ENCODE measurements around the gene ALK. TPM values are rescaled to one million over a fixed set of nuclear protein-coding genes. Genes with fewer than 3 reads are reported as not detected.
"Not testable (repeated sequence)": the region's sequence is repeated elsewhere in the genome, so short reads cannot be mapped to it uniquely, and the experiment has no call there.

The ALK gene
- total RNA-seq, 1 donor from 2014 or later: not detected

- DNase-seq (ENCODE audit: low spot score): no peak
- H3K27me3 Mint-ChIP-seq (ENCODE audit: insufficient read depth): peaks cover 3% of the 10 kb centered on the region
- intact Hi-C loops (cut with micrococcal nuclease): no loop called here
- H3K9me3 Mint-ChIP-seq: no peaks in the 10 kb centered on the region
- no peaks in the 10 kb centered on the region for H3K4me1 Mint-ChIP-seq (ENCODE audit: low read depth)
- no peak overlapping the region for H3K4me3 Mint-ChIP-seq
- no peaks in the 10 kb centered on the region for H3K36me3 Mint-ChIP-seq (ENCODE audit: low read depth)
- H3K27ac Mint-ChIP-seq: no peak overlapping the region
These were observed 652.2 kb downstream of the ALK start for GRCh38 chr2:29269095-29269764.

GRCh38 chr2:29267720-29268119 is 653.7 kb downstream of the ALK start:
- no peaks in the 10 kb centered on the region for H3K36me3 Mint-ChIP-seq (ENCODE audit: low read depth)
- H3K27ac Mint-ChIP-seq: no peak overlapping the region
- no peaks in the 10 kb centered on the region for H3K9me3 Mint-ChIP-seq
- no peak overlapping the region for H3K4me3 Mint-ChIP-seq
- no peaks in the 10 kb centered on the region for H3K4me1 Mint-ChIP-seq (ENCODE audit: low read depth)
- peaks cover 3% of the 10 kb centered on the region for H3K27me3 Mint-ChIP-seq (ENCODE audit: insufficient read depth)
- no peak for DNase-seq (ENCODE audit: low spot score)
- intact Hi-C loops (cut with micrococcal nuclease): no loop called here

GRCh38 chr2:29263886-29264285 is 657.5 kb downstream of the ALK start:
- Mint-ChIP-seq H3K36me3 (ENCODE audit: low read depth) (no peaks in the 10 kb centered on the region), H3K4me1 (ENCODE audit: low read depth) (no peaks in the 10 kb centered on the region), H3K27ac (no peak overlapping the region), H3K9me3 (no peaks in the 10 kb centered on the region), H3K4me3 (no peak overlapping the region), H3K27me3 (ENCODE audit: insufficient read depth) (peaks cover 13% of the 10 kb centered on the region)
- no peak for DNase-seq (ENCODE audit: low spot score)
- intact Hi-C loops (cut with micrococcal nuclease): no loop called here

- no peak overlapping the region for H3K4me3 Mint-ChIP-seq
- H3K9me3 Mint-ChIP-seq: no peaks in the 10 kb centered on the region
- DNase-seq (ENCODE audit: low spot score): no peak
- H3K27ac Mint-ChIP-seq: no peak overlapping the region
- peaks cover 17% of the 10 kb centered on the region for H3K27me3 Mint-ChIP-seq (ENCODE audit: insufficient read depth)
- no peaks in the 10 kb centered on the region for H3K36me3 Mint-ChIP-seq (ENCODE audit: low read depth)
- intact Hi-C loops (cut with micrococcal nuclease): no loop called here
- no peaks in the 10 kb centered on the region for H3K4me1 Mint-ChIP-seq (ENCODE audit: low read depth)
These were observed 658.6 kb downstream of the ALK start for GRCh38 chr2:29262681-29263260.

GRCh38 chr2:29261003-29261402 is 660.4 kb downstream of the ALK start:
- no peak overlapping the region for H3K27ac Mint-ChIP-seq

GRCh38 chr2:29260142-29260772 is 661.1 kb downstream of the ALK start:
- no peaks in the 10 kb centered on the region for H3K36me3 Mint-ChIP-seq (ENCODE audit: low read depth)
- no peaks in the 10 kb centered on the region for H3K4me1 Mint-ChIP-seq (ENCODE audit: low read depth)

More at GRCh38 chr2:29261003-29261402, 660.4 kb downstream of the ALK start:
- no peaks in the 10 kb centered on the region for H3K9me3 Mint-ChIP-seq
- no peak for DNase-seq (ENCODE audit: low spot score)
- no peak overlapping the region for H3K4me3 Mint-ChIP-seq
- no peaks in the 10 kb centered on the region for H3K36me3 Mint-ChIP-seq (ENCODE audit: low read depth)
- intact Hi-C loops (cut with micrococcal nuclease): no loop called here
- H3K27me3 Mint-ChIP-seq (ENCODE audit: insufficient read depth): peaks cover 16% of the 10 kb centered on the region
- no peaks in the 10 kb centered on the region for H3K4me1 Mint-ChIP-seq (ENCODE audit: low read depth)

GRCh38 chr2:29259221-29259620 is 662.2 kb downstream of the ALK start:
- no peaks in the 10 kb centered on the region for H3K9me3 Mint-ChIP-seq
- intact Hi-C loops (cut with micrococcal nuclease): no loop called here
- no peaks in the 10 kb centered on the region for H3K36me3 Mint-ChIP-seq (ENCODE audit: low read depth)
- no peak overlapping the region for H3K27ac Mint-ChIP-seq
- H3K4me1 Mint-ChIP-seq (ENCODE audit: low read depth): no peaks in the 10 kb centered on the region
- H3K27me3 Mint-ChIP-seq (ENCODE audit: insufficient read depth): peaks cover 18% of the 10 kb centered on the region
- H3K4me3 Mint-ChIP-seq: no peak overlapping the region
- DNase-seq (ENCODE audit: low spot score): no peak

More at GRCh38 chr2:29260142-29260772, 661.1 kb downstream of the ALK start:
- Mint-ChIP-seq H3K27me3 (ENCODE audit: insufficient read depth) (peaks cover 18% of the 10 kb centered on the region), H3K27ac (no peak overlapping the region), H3K4me3 (no peak overlapping the region), H3K9me3 (no peaks in the 10 kb centered on the region)
- intact Hi-C loops (cut with micrococcal nuclease): no loop called here
- DNase-seq (ENCODE audit: low spot score): no peak

GRCh38 chr2:29255004-29255403 is 666.4 kb downstream of the ALK start:
- intact Hi-C loops (cut with micrococcal nuclease): no loop called here
- Mint-ChIP-seq H3K27ac (no peak overlapping the region), H3K4me1 (ENCODE audit: low read depth) (no peaks in the 10 kb centered on the region), H3K36me3 (ENCODE audit: low read depth) (no peaks in the 10 kb centered on the region), H3K27me3 (ENCODE audit: insufficient read depth) (peaks cover 16% of the 10 kb centered on the region), H3K4me3 (no peak overlapping the region), H3K9me3 (no peaks in the 10 kb centered on the region)
- DNase-seq (ENCODE audit: low spot score): no peak

- H3K9me3 Mint-ChIP-seq; H3K4me3 Mint-ChIP-seq; H3K4me1 Mint-ChIP-seq (ENCODE audit: low read depth); intact Hi-C loops (cut with micrococcal nuclease); DNase-seq (ENCODE audit: low spot score); H3K27ac Mint-ChIP-seq; H3K36me3 Mint-ChIP-seq (ENCODE audit: low read depth): not testable (repeated sequence)
- H3K27me3 Mint-ChIP-seq (ENCODE audit: insufficient read depth): peaks cover 13% of the 10 kb centered on the region
These were observed 667.7 kb downstream of the ALK start for GRCh38 chr2:29253495-29254275.

- Mint-ChIP-seq H3K9me3 (no peaks in the 10 kb centered on the region), H3K27ac (no peak overlapping the region), H3K4me1 (ENCODE audit: low read depth) (no peaks in the 10 kb centered on the region), H3K27me3 (ENCODE audit: insufficient read depth) (peaks cover 12% of the 10 kb centered on the region), H3K36me3 (ENCODE audit: low read depth) (no peaks in the 10 kb centered on the region), H3K4me3 (no peak overlapping the region)
- intact Hi-C loops (cut with micrococcal nuclease): no loop called here
- DNase-seq (ENCODE audit: low spot score): no peak
These were observed 668.4 kb downstream of the ALK start for GRCh38 chr2:29253026-29253425.

- Mint-ChIP-seq H3K36me3 (ENCODE audit: low read depth) (no peaks in the 10 kb centered on the region), H3K27me3 (ENCODE audit: insufficient read depth) (peaks cover 7% of the 10 kb centered on the region), H3K4me3 (no peak overlapping the region), H3K4me1 (ENCODE audit: low read depth) (no peaks in the 10 kb centered on the region), H3K27ac (no peak overlapping the region), H3K9me3 (no peaks in the 10 kb centered on the region)
- intact Hi-C loops (cut with micrococcal nuclease): no loop called here
- DNase-seq (ENCODE audit: low spot score): no peak
These were observed 670.0 kb downstream of the ALK start for GRCh38 chr2:29251406-29251805.

GRCh38 chr2:29250977-29251376 is 670.4 kb downstream of the ALK start:
- Mint-ChIP-seq H3K9me3 (no peaks in the 10 kb centered on the region), H3K27ac (no peak overlapping the region), H3K36me3 (ENCODE audit: low read depth) (no peaks in the 10 kb centered on the region), H3K4me3 (no peak overlapping the region), H3K4me1 (ENCODE audit: low read depth) (no peaks in the 10 kb centered on the region), H3K27me3 (ENCODE audit: insufficient read depth) (peaks cover 7% of the 10 kb centered on the region)
- no peak for DNase-seq (ENCODE audit: low spot score)
- intact Hi-C loops (cut with micrococcal nuclease): no loop called here
